ENCODE results near the gene MRPL41. TPM values are rescaled to one million over a fixed set of nuclear protein-coding genes. Genes with fewer than 3 reads are reported as not detected.
"Not testable (repeated sequence)": the region's sequence is repeated elsewhere in the genome, so short reads cannot be mapped to it uniquely, and the experiment has no call there.

Gene MRPL41
- total RNA-seq, 6 experiments from 2014 or later: 48.4 to 67.7 (median 57.3) TPM

- H3K4me1 Mint-ChIP-seq (ENCODE audit: low read depth): no peaks in the 10 kb centered on the region; the same call in 1 of the 2 replicates
- no peak for DNase-seq
- no peak for TF ChIP-seq CTCF (IDR thresholded peaks at IDR 0.05)
- no peaks in the 10 kb centered on the region for H3K27me3 Mint-ChIP-seq (ENCODE audit: insufficient read depth)
- H3K36me3 Mint-ChIP-seq (ENCODE audit: low read depth): peaks cover 25% of the 10 kb centered on the region
- no peak overlapping the region for H3K4me3 Mint-ChIP-seq
- no peaks in the 10 kb centered on the region for H3K9me3 Mint-ChIP-seq
- H3K27ac Mint-ChIP-seq: no peak overlapping the region
Measured at GRCh38 chr9:137564817-137565411, 13.2 kb downstream of the MRPL41 start.

- H3K4me1 Mint-ChIP-seq (ENCODE audit: low read depth); DNase-seq; H3K27me3 Mint-ChIP-seq (ENCODE audit: insufficient read depth); H3K27ac Mint-ChIP-seq; H3K9me3 Mint-ChIP-seq; H3K4me3 Mint-ChIP-seq: not testable (repeated sequence)
- H3K36me3 Mint-ChIP-seq (ENCODE audit: low read depth): peaks cover 29% of the 10 kb centered on the region
Measured at GRCh38 chr9:137568445-137568844, 16.8 kb downstream of the MRPL41 start.

- peaks cover 21% of the 10 kb centered on the region for H3K36me3 Mint-ChIP-seq (ENCODE audit: low read depth)
- TF ChIP-seq CTCF (IDR thresholded peaks at IDR 0.05): no peak
- no peaks in the 10 kb centered on the region for H3K4me1 Mint-ChIP-seq (ENCODE audit: low read depth)
- H3K4me3 Mint-ChIP-seq: no peak overlapping the region
- DNase-seq: no peak
- H3K27ac Mint-ChIP-seq: no peak overlapping the region
- H3K27me3 Mint-ChIP-seq (ENCODE audit: insufficient read depth): no peaks in the 10 kb centered on the region; the same call in 1 of the 2 replicates
- H3K9me3 Mint-ChIP-seq: no peaks in the 10 kb centered on the region; the same call in 1 of the 2 replicates
Measured at GRCh38 chr9:137569609-137570203, 18.0 kb downstream of the MRPL41 start.

- Mint-ChIP-seq H3K4me3 (peak overlapping the region; percentile 32; the same call in 1 of the 2 replicates), H3K4me1 (ENCODE audit: low read depth) (peaks cover 3% of the 10 kb centered on the region), H3K9me3 (no peaks in the 10 kb centered on the region; the same call in 1 of the 2 replicates), H3K36me3 (ENCODE audit: low read depth) (peaks cover 29% of the 10 kb centered on the region), H3K27me3 (ENCODE audit: insufficient read depth) (no peaks in the 10 kb centered on the region; the same call in 1 of the 2 replicates), H3K27ac (peak overlapping the region; percentile 43; the same call in 1 of the 2 replicates)
- no peak for DNase-seq
- TF ChIP-seq CTCF (IDR thresholded peaks at IDR 0.05): no peak
Measured at GRCh38 chr9:137570566-137570965, 18.9 kb downstream of the MRPL41 start.

- Mint-ChIP-seq H3K9me3 (no peaks in the 10 kb centered on the region; the same call in 1 of the 2 replicates), H3K4me1 (ENCODE audit: low read depth) (peaks cover 30% of the 10 kb centered on the region), H3K4me3 (no peak overlapping the region), H3K27ac (no peak overlapping the region), H3K36me3 (ENCODE audit: low read depth) (peaks cover 32% of the 10 kb centered on the region), H3K27me3 (ENCODE audit: insufficient read depth) (no peaks in the 10 kb centered on the region; the same call in 1 of the 2 replicates)
- no peak for DNase-seq
- no peak for TF ChIP-seq CTCF (IDR thresholded peaks at IDR 0.05)
Measured at GRCh38 chr9:137574192-137574591, 22.5 kb downstream of the MRPL41 start.

- no peak overlapping the region for H3K27ac Mint-ChIP-seq
- no peaks in the 10 kb centered on the region; the same call in 1 of the 2 replicates for H3K9me3 Mint-ChIP-seq
- TF ChIP-seq CTCF (IDR thresholded peaks at IDR 0.05): no peak
- peaks cover 29% of the 10 kb centered on the region for H3K36me3 Mint-ChIP-seq (ENCODE audit: low read depth)
- H3K4me1 Mint-ChIP-seq (ENCODE audit: low read depth): peaks cover 33% of the 10 kb centered on the region
- no peaks in the 10 kb centered on the region; the same call in 1 of the 2 replicates for H3K27me3 Mint-ChIP-seq (ENCODE audit: insufficient read depth)
- DNase-seq: no peak
- no peak overlapping the region for H3K4me3 Mint-ChIP-seq
Measured at GRCh38 chr9:137575364-137575715, 23.7 kb downstream of the MRPL41 start.
